HG02870 (cell line): ENCODE results near the gene RPL7A.

ENCODE experiments used
- ATAC-seq: cut with Tn5 transposase; IDR thresholded peaks from one replicate; pipeline ENCODE4 v1.9.1; 2021; ENCODE audit warnings: mild to moderate bottlenecking, moderate library complexity; ENCODE audit not compliant: unreplicated experiment

RPL7A gene

DNA sequence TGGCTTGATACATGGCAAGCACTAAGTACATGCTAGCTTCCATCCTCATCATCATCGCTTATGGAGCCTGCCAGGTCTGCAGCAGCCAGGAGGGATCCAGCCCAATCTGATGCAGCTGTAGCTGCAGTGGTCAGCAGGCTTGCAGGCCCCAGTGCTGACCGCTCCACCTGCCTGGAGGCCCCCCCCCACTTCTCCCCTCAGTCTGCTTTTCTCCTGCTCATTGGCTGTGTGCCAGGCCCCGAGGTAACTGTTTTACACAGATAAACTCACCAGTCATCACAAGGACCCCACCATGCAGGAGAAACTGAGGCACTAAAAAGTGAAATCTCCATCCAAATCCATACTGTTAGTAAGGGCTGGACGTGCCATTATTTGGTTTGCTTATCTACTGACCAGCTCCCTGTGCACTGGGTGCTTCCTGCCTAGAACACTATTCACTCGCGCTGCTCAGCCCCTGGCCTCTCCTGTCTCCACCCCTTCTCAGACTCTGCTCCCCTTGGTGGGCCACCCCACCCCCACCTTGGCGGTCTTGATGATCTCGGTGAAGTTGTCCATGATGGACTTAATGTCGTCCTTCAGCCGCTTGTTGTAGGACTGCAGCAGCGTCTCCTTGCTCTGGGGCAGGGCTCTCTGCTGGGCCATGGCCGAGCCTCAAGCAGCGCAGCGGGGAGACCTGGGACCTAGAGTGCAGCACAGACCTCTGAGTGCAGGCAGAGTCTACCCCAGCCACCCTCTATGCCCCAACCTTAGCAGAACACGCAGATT lies 1.8 kb upstream of the RPL7A start:
- ATAC-seq: no peak

GRCh38 chr9:133347515-133347984 lies 468 bp upstream of the RPL7A start:
- peak; percentile 34 for ATAC-seq

DNA sequence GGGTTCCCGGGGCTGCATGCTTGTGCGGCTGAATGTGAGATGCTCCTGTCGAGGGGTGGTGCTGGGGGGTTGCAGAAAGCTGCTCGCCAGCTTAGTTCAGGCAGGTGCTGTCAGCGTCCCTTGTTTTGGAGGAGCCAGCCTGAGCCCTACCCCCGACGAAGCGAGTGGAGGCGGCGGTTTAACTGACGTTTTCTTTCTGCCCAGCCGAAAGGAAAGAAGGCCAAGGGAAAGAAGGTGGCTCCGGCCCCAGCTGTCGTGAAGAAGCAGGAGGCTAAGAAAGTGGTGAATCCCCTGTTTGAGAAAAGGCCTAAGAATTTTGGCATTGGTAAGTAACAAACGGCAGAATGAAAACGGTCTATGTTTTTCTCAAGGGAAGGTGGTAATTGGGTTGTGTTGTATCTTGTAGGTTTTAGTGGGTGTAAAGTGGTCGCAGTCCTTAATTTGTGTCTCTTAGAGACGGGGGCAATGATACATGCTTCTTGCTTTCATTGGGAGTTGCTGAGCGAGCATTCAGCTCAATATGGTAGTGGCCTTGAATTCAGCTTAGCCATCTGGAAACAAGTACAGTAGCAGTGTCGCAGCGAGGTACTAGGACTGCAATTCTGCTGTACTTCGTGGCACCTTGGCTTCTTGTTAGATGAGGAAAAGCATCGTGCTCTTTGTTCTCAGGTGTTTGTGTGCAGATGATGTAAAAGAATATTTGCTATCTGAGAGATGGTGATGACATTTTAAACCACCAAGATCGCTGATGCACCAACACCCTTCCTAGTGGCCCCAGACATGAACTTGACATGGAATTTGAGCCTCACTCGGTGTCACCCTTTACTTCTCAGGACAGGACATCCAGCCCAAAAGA lies 928 bp downstream of the RPL7A start:
- ATAC-seq: no peak

DNA sequence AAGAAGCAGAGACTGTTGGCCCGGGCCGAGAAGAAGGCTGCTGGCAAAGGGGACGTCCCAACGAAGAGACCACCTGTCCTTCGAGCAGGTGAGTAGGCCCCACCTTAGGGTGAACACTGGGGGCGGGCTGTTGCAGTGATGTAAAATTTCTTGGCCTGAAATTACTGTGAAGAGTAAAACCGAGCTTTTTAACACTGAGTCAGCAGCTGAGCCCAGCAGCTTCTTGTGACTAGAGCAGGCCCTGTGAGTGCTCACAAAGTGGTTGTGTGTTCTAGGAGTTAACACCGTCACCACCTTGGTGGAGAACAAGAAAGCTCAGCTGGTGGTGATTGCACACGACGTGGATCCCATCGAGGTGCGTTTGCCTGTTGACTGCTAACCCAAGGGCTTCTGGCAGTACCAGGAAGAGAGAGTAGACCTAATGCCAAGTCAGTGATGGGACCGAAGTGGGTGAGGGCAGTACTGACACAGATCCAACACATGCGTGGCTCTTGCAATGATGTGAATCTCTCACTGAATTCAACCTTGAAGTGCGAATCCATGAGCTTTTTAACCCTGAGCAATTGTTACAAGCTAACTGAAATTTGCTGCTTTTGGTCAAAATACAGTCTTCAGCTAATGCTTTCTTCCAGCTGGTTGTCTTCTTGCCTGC lies 2.1 kb downstream of the RPL7A start:
- no peak for ATAC-seq

DNA sequence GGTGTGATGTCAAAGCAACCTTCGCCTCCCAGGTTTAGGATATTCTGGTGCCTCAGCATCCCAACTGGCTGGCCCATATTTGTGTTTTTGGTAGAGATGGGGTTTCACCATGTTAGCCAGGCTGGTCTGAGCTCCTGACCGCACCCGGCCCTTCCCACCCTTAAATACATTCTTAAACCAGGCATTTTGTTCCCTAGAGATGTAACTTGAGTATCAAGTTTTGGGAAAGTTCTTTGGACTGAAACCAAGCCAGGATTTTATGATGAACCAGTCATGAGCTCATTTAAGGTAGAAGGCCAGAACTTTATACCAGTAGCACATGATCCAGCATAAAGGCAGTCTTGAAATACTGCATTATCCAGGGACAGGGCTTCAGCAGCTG lies 3.5 kb downstream of the RPL7A start:
- no peak for ATAC-seq

- ATAC-seq: no peak
These were observed 4.1 kb downstream of the RPL7A start for GRCh38 chr9:133351908-133352634.

DNA sequence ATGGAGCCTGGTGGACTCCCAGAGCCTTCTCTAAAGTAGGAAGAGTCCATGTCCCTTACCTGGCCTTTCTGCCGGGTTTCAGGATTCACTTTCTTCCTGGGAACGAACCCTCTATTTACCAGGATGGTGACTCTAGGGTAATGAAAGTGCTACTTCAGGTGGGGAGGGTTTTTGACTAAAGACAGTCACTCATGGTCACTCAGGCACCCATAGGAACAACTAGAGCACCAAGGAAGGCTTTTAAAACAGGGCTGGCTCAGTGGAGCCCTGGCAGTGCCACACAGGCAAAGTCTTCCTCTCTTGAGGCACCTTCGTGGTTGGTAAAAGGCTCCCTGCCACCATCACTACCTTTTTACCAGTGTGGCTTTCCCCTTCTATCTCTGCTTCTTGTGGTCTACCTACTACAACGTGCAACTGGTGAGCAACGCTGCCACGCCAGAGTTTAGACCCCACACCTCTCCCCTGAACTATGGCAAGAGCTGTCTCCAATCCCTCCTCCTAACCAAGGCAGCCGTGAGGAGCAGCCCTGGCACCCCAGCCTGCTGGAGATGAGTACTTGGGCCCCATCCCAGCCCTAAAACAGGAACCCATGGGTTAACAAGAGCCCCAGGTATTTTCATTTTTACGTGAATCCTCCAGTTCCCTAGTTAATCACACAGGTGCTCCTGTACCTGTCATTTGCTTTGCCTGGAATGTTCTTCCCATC lies 4.8 kb downstream of the RPL7A start:
- ATAC-seq: no peak

DNA sequence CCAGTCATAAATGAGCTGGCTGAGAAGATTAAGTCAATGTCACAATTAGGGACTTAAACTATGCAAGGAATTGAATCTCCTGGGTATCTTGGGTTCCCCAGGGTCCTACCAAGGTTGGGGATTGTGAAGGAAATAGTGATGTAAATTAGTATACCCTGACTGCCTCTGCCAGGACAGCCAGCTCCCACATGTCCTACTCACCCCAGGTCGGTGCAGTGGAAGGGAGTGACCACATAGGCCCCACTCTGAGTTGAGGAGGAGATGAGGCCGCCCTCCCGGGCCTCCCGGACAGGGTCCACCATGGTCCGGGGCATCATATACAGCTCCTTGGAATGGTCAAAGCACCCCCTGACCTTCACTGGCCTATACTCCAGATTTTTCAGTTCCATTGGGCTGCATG lies 5.5 kb downstream of the RPL7A start:
- ATAC-seq: no peak

DNA sequence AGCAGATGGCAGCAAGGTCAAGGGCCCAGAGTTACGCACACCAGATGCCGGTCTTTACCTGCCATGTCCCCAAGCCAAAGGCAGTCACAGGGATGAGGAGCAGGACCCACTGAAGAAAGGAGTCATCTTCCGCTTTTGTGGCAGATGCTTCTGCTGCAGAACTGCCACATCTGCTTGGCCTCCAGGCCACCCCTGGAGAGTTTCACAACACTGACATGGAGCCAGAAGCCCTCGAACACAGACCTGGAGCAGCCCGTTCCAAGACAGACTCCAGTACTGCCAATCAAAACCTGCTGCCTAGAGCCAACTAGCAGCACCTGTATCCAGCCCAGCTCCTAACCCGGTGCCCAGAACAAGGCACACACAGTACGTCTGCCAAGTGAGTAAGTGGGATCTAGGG lies 6.7 kb downstream of the RPL7A start:
- no peak for ATAC-seq

- ATAC-seq: peak; percentile 9
These were observed 7.9 kb downstream of the RPL7A start for GRCh38 chr9:133355881-133356357.

DNA sequence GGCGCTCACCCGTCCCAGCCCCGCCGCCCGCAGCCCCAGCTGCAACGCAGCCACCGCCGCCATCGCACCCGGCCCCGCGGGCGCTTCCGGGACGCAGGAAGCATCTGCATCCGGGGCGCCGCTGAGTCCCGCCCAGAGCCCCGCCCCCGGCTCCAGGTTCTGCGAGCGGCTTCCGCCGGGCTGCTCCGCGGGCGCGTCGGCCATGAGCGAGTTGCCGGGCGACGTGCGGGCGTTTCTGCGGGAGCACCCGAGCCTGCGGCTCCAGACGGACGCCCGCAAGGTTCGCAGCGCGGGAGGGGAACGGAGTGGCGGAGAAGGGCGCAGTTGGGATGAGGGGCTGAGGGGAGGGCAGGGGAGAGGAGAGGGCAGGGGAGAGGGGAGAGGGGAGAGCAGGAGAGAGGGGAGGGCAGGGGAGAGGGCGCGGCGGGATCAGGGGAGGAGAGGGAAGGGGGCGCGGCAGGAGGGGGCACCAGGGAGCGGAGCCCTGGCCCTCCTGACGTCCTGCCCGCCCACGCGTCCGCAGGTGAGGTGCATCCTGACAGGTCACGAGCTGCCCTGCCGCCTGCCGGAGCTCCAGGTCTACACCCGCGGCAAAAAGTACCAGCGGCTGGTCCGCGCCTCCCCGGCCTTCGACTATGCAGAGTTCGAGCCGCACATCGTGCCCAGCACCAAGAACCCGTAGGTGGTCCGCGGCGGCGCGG lies 8.5 kb downstream of the RPL7A start, which contains the start of the genes SURF1 and SURF2:
Gene SURF1 (minus strand): TSS at position 97 of the 701 bp plus-strand sequence. CDS start 34 bp downstream, at position 63.
Gene SURF2 (plus strand): TSS at position 160 of the 701 bp plus-strand sequence. CDS start 43 bp downstream, at position 203.
- peak; percentile 40 for ATAC-seq

DNA sequence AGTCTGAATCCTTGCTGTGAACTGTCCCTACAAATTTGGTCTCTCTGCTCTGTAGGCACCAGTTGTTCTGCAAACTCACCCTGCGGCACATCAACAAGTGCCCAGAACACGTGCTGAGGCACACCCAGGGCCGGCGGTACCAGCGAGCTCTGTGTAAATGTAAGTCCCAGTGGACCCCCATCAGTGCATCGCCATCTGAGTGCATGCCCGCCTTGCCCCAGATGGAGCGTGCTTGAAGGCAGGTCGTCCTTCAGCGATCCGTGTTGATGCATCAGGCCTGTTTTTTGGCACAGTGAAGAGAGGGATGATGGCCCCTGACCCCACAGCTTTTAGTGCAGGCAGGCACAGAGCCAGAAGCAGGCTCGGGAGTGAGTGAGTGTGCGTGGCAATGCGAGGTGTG lies 9.6 kb downstream of the RPL7A start:
- ATAC-seq: no peak

- no peak for ATAC-seq
These were observed 11.6 kb downstream of the RPL7A start for GRCh38 chr9:133359399-133360175.

- no peak for ATAC-seq
These were observed 12.7 kb downstream of the RPL7A start for GRCh38 chr9:133360400-133361393.

DNA sequence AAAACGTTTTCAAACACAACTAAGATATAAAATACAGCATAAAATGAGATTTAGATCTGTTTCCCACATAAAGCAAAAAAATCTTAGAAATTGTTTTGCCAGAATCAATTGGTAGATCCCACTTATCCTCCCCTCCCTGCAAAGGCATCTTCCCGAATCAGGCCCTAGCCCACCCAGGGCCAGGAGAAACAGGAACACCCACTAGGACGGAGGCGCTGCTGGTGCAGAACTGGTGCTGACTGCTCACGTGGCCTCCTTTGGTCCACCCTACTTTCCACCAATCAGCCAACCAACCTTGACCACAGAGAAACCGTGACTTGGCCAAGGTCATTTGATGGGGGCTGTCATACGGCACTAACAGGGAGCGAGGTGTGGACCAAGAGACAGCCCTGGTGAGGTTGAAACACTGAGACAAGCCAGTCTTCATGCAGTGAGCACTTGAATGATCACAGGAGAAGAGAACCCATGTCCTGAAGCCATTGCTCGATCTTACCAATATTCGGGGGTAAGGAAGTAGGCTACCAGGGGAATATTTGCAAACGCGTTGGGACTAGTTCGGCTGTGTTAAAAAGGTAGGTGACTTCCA lies 13.6 kb downstream of the RPL7A start:
- no peak for ATAC-seq

DNA sequence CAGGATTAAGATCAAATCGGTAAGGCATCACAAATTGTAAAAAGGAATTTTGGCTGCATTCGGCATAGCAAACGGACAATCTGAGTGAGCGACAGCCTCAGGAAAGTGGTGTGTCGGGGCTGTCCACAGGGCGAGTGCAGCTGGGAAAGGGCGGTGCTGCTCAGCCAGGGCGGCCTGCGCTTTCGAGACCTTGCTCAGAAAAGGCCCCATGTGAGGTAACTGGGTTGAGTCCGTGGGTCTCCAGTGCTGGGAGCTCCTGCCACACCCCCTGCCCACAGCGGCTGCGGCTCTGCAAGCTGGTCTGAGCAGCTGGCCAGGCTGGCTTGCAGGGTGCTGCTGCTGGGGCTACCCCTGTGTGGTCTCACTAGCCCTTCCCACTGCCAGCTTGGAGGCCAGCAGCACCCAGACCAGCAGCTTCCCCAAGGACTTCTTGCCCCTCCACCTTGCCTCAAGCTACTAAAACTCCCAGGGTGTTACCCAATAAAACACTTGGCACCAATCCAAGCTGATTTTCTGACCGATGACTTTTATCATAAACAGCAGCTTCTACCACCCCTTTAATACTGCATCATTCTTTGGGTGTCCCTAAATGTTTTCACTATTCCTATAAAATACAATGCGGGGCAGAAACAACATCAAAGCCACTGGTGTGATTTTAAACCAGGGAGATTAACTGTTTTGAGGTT lies 14.5 kb downstream of the RPL7A start:
- ATAC-seq: no peak
